CD4-positive, alpha-beta T cell treated with Interferon gamma for 1 hour (primary cell): ENCODE data around the gene ENTPD1.
A peak's percentile ranks its signal among the peaks of the same experiment; 100 is the strongest.

Source experiments
- DNase-seq: peaks from one replicate; pipeline ENCODE4 v3.0.0-alpha.2; 2020

The ENTPD1 gene

GRCh38 chr10:95833042-95833610, 77.2 kb downstream of the ENTPD1 start:
- DNase-seq: no peak

GRCh38 chr10:95834406-95834805, 78.4 kb downstream of the ENTPD1 start:
- DNase-seq: no peak

GRCh38 chr10:95835149-95835860, 79.3 kb downstream of the ENTPD1 start:
- DNase-seq: no peak

GRCh38 chr10:95835911-95836310, 79.9 kb downstream of the ENTPD1 start:
- DNase-seq: no peak

- no peak for DNase-seq
These were observed 80.8 kb downstream of the ENTPD1 start for GRCh38 chr10:95836610-95837355.

GRCh38 chr10:95837356-95837776, 81.4 kb downstream of the ENTPD1 start:
- DNase-seq: no peak

GRCh38 chr10:95837783-95838182, 81.8 kb downstream of the ENTPD1 start:
- peak; percentile 45 for DNase-seq

GRCh38 chr10:95840121-95840520, 84.2 kb downstream of the ENTPD1 start:
- no peak for DNase-seq

- no peak for DNase-seq
These were observed 84.7 kb downstream of the ENTPD1 start for GRCh38 chr10:95840681-95841080.

- peak; percentile 19 for DNase-seq
These were observed 85.9 kb downstream of the ENTPD1 start for GRCh38 chr10:95841661-95842498.

- no peak for DNase-seq
These were observed 89.4 kb downstream of the ENTPD1 start for GRCh38 chr10:95845411-95845810.

GRCh38 chr10:95847007-95847406, 91.0 kb downstream of the ENTPD1 start:
- DNase-seq: no peak

GRCh38 chr10:95848841-95849240, 92.9 kb downstream of the ENTPD1 start:
- no peak for DNase-seq

- no peak for DNase-seq
These were observed 94.8 kb downstream of the ENTPD1 start for GRCh38 chr10:95850791-95851190.

- no peak for DNase-seq
These were observed 104.4 kb downstream of the ENTPD1 start for GRCh38 chr10:95860166-95860940.

- no peak for DNase-seq
These were observed 105.4 kb downstream of the ENTPD1 start for GRCh38 chr10:95861386-95861785.

GRCh38 chr10:95864906-95865813, 109.2 kb downstream of the ENTPD1 start:
- peak; percentile 58 for DNase-seq

- DNase-seq: no peak
These were observed 110.0 kb downstream of the ENTPD1 start for GRCh38 chr10:95865814-95866466.

GRCh38 chr10:95866467-95866842, 110.5 kb downstream of the ENTPD1 start:
- DNase-seq: no peak

- no peak for DNase-seq
These were observed 111.9 kb downstream of the ENTPD1 start for GRCh38 chr10:95867866-95868265.
